Right lobe of liver (tissue), 4 donors: ENCODE measurements around the gene C17orf58.

Experiments
- CTCF ChIP-seq, 4 donors: fragments of 200-600 bp in 3 of 4; fragments of 450-650 bp in 1 of 4; IDR thresholded peaks; one replicate each; pipeline versions ENCODE4 v1.5.1 to v1.8.0; 2016 to 2022; ENCODE audit warnings: antibody characterized with exemption in 4 of 4, mild to moderate bottlenecking in 2 of 4
- POLR2A ChIP-seq: fragments of 450-650 bp; IDR thresholded peaks from one replicate; pipeline ENCODE4 v1.6.1; 2017; ENCODE audit warnings: antibody characterized with exemption, mild to moderate bottlenecking
- donor health status: DM: no; HTN: no; CAD: no.
- donor health status: DM: no; HTN: no; CAD: no.
- donor health status: DM: no; HTN: yes; CAD: no.

- TF ChIP-seq CTCF (IDR thresholded peaks at IDR 0.05) = no peak
- no peak for TF ChIP-seq POLR2A
These were observed 2.3 kb downstream of the C17orf58 start for GRCh38 chr17:67993998-67994361.
